Upper lobe of left lung (tissue), 4 donors: Measurements from ENCODE around the gene P2RX7.

ENCODE experiments used
- CTCF ChIP-seq, 6 experiments: fragments of 450-650 bp in 4 of 6; fragments of 200-600 bp in 2 of 6; sonication (generic) in 2 of 6; IDR thresholded peaks; one replicate each; pipeline ENCODE4 v1.5.1; 2016 to 2019; ENCODE audit warnings: antibody characterized with exemption in 6 of 6
- EP300 ChIP-seq, 4 donors: sonication (generic); formaldehyde crosslinking; IDR thresholded peaks; one replicate each; pipeline ENCODE4 v1.5.1; 2017; ENCODE audit warnings: antibody characterized with exemption in 4 of 4, control low read depth in 2 of 4
- POLR2A ChIP-seq, 4 donors: fragments of 450-650 bp; IDR thresholded peaks; one replicate each; pipeline ENCODE4 v1.5.1; 2016 to 2017; ENCODE audit warnings: antibody characterized with exemption in 4 of 4, mild to moderate bottlenecking in 2 of 4
- POLR2AphosphoS5 ChIP-seq, 2 donors: sonication (generic); formaldehyde crosslinking; IDR thresholded peaks; one replicate each; pipeline ENCODE4 v1.5.1; 2017; ENCODE audit warnings: antibody characterized with exemption in 2 of 2

GRCh38 chr12:121198949-121199348 lies 66.3 kb downstream of the P2RX7 start:
- TF ChIP-seq CTCF (IDR thresholded peaks at IDR 0.05) (no peak), POLR2AphosphoS5 (IDR thresholded peaks at IDR 0.05) (no peak), POLR2A (IDR thresholded peaks at IDR 0.05) (no peak), EP300 (IDR thresholded peaks at IDR 0.05) (no peak)
